ENCODE data around the gene TNFAIP8L1.

Gene TNFAIP8L1

GRCh38 chr19:4624301-4624700 is 15.0 kb upstream of the TNFAIP8L1 start:
- no peak overlapping the region for H3K27ac ChIP-seq (replicated peaks)
- no peak for DNase-seq (ENCODE audit: low read depth in 1 of 2, low spot score in 1 of 2)
- H3K4me3 ChIP-seq (replicated peaks; ENCODE audit: insufficient read depth, low read length): no peak overlapping the region
- H3K27me3 ChIP-seq (ENCODE audit: insufficient read depth, poor library complexity, severe bottlenecking): no peaks in the 10 kb centered on the region
- TF ChIP-seq SPI1 (IDR thresholded peaks at IDR 0.05; ENCODE audit: borderline replicate concordance, low read depth) (no peak), REST (IDR thresholded peaks at IDR 0.05; ENCODE audit: insufficient replicate concordance, low read depth) (no peak), POLR2AphosphoS5 (IDR thresholded peaks at IDR 0.05; ENCODE audit: low read depth) (no peak)

- Histone ChIP-seq H3K4me3 (replicated peaks; ENCODE audit: insufficient read depth, low read length) (no peak overlapping the region), H3K27me3 (ENCODE audit: insufficient read depth, poor library complexity, severe bottlenecking) (no peaks in the 10 kb centered on the region), H3K27ac (replicated peaks) (no peak overlapping the region)
- peak in 1 of 2 experiments; percentile 45 for DNase-seq (ENCODE audit: low read depth in 1 of 2, low spot score in 1 of 2)
- TF ChIP-seq CTCF (IDR thresholded peaks at IDR 0.05; ENCODE audit: insufficient read depth, low read length): peak; percentile 30
- TF ChIP-seq POLR2AphosphoS5 (IDR thresholded peaks at IDR 0.05; ENCODE audit: low read depth): no peak
These were observed 14.5 kb upstream of the TNFAIP8L1 start for GRCh38 chr19:4624733-4625362.

GRCh38 chr19:4633140-4633967 is 6.0 kb upstream of the TNFAIP8L1 start:
- TF ChIP-seq CTCF (IDR thresholded peaks at IDR 0.05; ENCODE audit: insufficient read depth, low read length): peak; percentile 99
- TF ChIP-seq GABPA (IDR thresholded peaks at IDR 0.05; ENCODE audit: low read depth): no peak
- peak; percentile 56; the same call in 1 of the 2 replicates for TF ChIP-seq SPI1 (IDR thresholded peaks at IDR 0.05; ENCODE audit: borderline replicate concordance, low read depth)
- TF ChIP-seq REST (IDR thresholded peaks at IDR 0.05; ENCODE audit: insufficient replicate concordance, low read depth): no peak
- no peak for TF ChIP-seq POLR2AphosphoS5 (IDR thresholded peaks at IDR 0.05; ENCODE audit: low read depth)
- Histone ChIP-seq H3K27ac (replicated peaks) (no peak overlapping the region), H3K4me3 (replicated peaks; ENCODE audit: insufficient read depth, low read length) (no peak overlapping the region), H3K27me3 (ENCODE audit: insufficient read depth, poor library complexity, severe bottlenecking) (no peaks in the 10 kb centered on the region)
- peak; percentile 80 to 94 for DNase-seq (ENCODE audit: low read depth in 1 of 2, low spot score in 1 of 2)

GRCh38 chr19:4635754-4636116 is 3.6 kb upstream of the TNFAIP8L1 start:
- H3K27ac ChIP-seq (replicated peaks): peak overlapping the region; percentile 30; the same call in 1 of the 2 replicates
- no peak for DNase-seq (ENCODE audit: low read depth in 1 of 2, low spot score in 1 of 2)

More at GRCh38 chr19:4635754-4636116, 3.6 kb upstream of the TNFAIP8L1 start:
- TF ChIP-seq SPI1 (IDR thresholded peaks at IDR 0.05; ENCODE audit: borderline replicate concordance, low read depth) (no peak), REST (IDR thresholded peaks at IDR 0.05; ENCODE audit: insufficient replicate concordance, low read depth) (no peak), CTCF (IDR thresholded peaks at IDR 0.05; ENCODE audit: insufficient read depth, low read length) (no peak), GABPA (IDR thresholded peaks at IDR 0.05; ENCODE audit: low read depth) (no peak), POLR2AphosphoS5 (IDR thresholded peaks at IDR 0.05; ENCODE audit: low read depth) (no peak)
- H3K27me3 ChIP-seq (ENCODE audit: insufficient read depth, poor library complexity, severe bottlenecking): no peaks in the 10 kb centered on the region
- H3K4me3 ChIP-seq (replicated peaks; ENCODE audit: insufficient read depth, low read length): peak overlapping the region; percentile 44
